Suprapubic skin (tissue), 4 donors: ENCODE results near the gene RNASE2. TPM values are rescaled to one million over a fixed set of nuclear protein-coding genes. Genes with fewer than 3 reads are reported as not detected.
"Not testable (repeated sequence)": the region's sequence is repeated elsewhere in the genome, so short reads cannot be mapped to it uniquely, and the experiment has no call there.

Experiments used
- DNase-seq, 2 donors: peaks; one replicate each; pipeline ENCODE4 v3.0.0-alpha.2; 2019; ENCODE audit warnings: low spot score in 2 of 2
- H3K27ac ChIP-seq: fragments of 200-600 bp; sonication (generic); one replicate; pipeline ENCODE4 v1.5.1; 2019
- H3K27me3 ChIP-seq: fragments of 200-600 bp; sonication (generic); one replicate; pipeline ENCODE4 v1.5.1; 2019
- H3K36me3 ChIP-seq: fragments of 200-600 bp; sonication (generic); one replicate; pipeline ENCODE4 v1.5.1; 2019
- H3K4me1 ChIP-seq: fragments of 200-600 bp; sonication (generic); one replicate; pipeline ENCODE4 v1.5.1; 2019
- H3K4me3 ChIP-seq: fragments of 200-600 bp; sonication (generic); one replicate; pipeline ENCODE4 v1.5.1; 2019; ENCODE audit warnings: mild to moderate bottlenecking
- H3K9me3 ChIP-seq: fragments of 200-600 bp; sonication (generic); one replicate; pipeline ENCODE4 v1.5.1; 2019
- EP300 ChIP-seq: sonication (generic); formaldehyde crosslinking; IDR thresholded peaks from one replicate; pipeline ENCODE4 v1.6.1; 2017; ENCODE audit warnings: antibody characterized with exemption
- POLR2A ChIP-seq, 2 donors: fragments of 450-650 bp; IDR thresholded peaks; one replicate each; pipeline ENCODE4 v1.6.1; 2017; ENCODE audit warnings: antibody characterized with exemption in 2 of 2, mild to moderate bottlenecking in 2 of 2, moderate library complexity in 2 of 2
- POLR2AphosphoS5 ChIP-seq, 3 donors: sonication (generic); formaldehyde crosslinking; IDR thresholded peaks; one replicate each; pipeline ENCODE4 v1.6.1; 2017; ENCODE audit warnings: antibody characterized with exemption in 3 of 3
- WGBS: methylation state at CpG from one replicate; pipeline ENCODE4 v1.1.5; 2018; 5-methylcytosine and 5-hydroxymethylcytosine counted together
- total RNA-seq, 4 donors: library from RNA; depleted of rRNA; stranded (reverse); fragments of >200 nt; gene quantifications; one replicate each; pipeline ENCODE4 v1.1.0, GENCODE V29; 2016
- TF ChIP-seq, protein P1 (sequence below), 2 donors: fragments of 200-600 bp in 1 of 2; fragments of 450-650 bp in 1 of 2; sonication (generic) in 1 of 2; IDR thresholded peaks; one replicate each; pipeline ENCODE4 v1.5.1; 2016 to 2019; ENCODE audit warnings: antibody characterized with exemption in 2 of 2, mild to moderate bottlenecking in 1 of 2, moderate library complexity in 1 of 2

Gene RNASE2
- 1 to 10 TPM in 1 of 4 donors, not detected in 3; 1.6 TPM for total RNA-seq

DNA sequence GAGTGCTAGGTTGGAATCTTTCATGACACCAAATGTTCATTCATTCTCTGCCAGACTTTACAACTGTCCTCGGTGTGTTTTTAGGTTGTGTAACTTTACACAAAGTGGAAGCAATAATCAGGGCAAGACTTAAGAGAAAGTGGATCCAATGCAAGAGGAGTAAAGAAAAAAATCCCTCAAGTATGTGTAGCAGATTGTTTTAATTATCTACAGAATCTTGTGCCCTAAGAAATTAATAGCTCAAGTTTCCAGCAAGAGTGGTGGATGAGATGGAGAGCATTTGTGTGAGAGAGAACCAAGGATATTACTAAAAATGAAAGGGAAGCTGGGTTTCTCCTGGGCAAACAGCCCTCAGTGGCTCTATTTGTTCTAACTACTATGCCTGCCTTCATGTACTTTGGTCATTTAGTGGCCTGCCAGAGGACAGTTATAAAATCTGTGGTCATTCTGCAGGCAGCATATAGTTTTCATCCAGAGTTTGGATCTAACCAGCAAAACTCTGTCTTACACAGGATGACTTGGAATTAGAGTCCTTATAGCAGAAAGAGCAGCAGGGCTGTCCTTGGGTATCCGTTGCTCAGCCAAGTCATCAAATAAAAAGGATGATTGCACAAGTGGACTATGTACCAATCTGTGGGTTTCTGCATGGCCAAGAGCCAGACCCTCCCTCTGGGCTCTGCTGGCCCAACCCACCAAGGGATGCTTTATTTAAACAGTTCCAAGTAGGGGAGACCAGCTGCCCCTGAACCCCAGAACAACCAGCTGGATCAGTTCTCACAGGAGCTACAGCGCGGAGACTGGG, at the start of gene RNASE2:
Gene RNASE2, plus strand, starts transcription at position 752 of the 802 bp plus-strand sequence. CDS start 285 bp downstream, outside the sequence.
- not testable (repeated sequence) for DNase-seq, H3K27ac ChIP-seq, H3K4me1 ChIP-seq, H3K4me3 ChIP-seq, H3K27me3 ChIP-seq, H3K36me3 ChIP-seq, H3K9me3 ChIP-seq
- 46% methylated on average over 4 of the region's 4 CpGs for WGBS

DNA sequence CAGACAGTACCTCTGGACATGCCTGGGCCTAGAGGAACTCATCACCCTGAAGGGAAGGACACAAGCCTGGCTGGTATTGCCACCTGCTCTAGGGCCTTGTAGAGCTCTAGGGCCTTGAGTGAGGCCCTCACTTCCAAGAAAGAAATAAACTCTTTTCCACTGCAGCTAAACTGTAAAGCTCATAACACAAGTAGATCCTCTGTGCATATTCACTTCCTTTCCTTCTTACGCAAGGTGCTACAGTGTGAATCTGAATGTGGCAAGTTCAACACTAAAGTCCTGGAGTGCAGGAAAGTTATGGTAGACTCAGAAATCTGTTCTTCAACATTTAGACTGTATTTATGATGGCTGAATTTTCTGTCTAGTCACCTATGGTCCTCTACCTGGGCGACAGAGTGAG, 49.6 kb upstream of the RNASE2 start:
- 94% methylated on average over 2 of the region's 2 CpGs for WGBS
- H3K27ac ChIP-seq: no peak overlapping the region
- no peaks in the 10 kb centered on the region for H3K27me3 ChIP-seq
- TF ChIP-seq POLR2AphosphoS5 (IDR thresholded peaks at IDR 0.05) (no peak), EP300 (no peak), POLR2A (IDR thresholded peaks at IDR 0.05) (no peak)
- TF ChIP-seq, protein P1, sequence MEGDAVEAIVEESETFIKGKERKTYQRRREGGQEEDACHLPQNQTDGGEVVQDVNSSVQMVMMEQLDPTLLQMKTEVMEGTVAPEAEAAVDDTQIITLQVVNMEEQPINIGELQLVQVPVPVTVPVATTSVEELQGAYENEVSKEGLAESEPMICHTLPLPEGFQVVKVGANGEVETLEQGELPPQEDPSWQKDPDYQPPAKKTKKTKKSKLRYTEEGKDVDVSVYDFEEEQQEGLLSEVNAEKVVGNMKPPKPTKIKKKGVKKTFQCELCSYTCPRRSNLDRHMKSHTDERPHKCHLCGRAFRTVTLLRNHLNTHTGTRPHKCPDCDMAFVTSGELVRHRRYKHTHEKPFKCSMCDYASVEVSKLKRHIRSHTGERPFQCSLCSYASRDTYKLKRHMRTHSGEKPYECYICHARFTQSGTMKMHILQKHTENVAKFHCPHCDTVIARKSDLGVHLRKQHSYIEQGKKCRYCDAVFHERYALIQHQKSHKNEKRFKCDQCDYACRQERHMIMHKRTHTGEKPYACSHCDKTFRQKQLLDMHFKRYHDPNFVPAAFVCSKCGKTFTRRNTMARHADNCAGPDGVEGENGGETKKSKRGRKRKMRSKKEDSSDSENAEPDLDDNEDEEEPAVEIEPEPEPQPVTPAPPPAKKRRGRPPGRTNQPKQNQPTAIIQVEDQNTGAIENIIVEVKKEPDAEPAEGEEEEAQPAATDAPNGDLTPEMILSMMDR (IDR thresholded peaks at IDR 0.05): no peak
- H3K4me3 ChIP-seq: no peak overlapping the region
- no peaks in the 10 kb centered on the region for H3K4me1 ChIP-seq
- DNase-seq: no peak
- no peaks in the 10 kb centered on the region for H3K9me3 ChIP-seq
- H3K36me3 ChIP-seq: no peaks in the 10 kb centered on the region

DNA sequence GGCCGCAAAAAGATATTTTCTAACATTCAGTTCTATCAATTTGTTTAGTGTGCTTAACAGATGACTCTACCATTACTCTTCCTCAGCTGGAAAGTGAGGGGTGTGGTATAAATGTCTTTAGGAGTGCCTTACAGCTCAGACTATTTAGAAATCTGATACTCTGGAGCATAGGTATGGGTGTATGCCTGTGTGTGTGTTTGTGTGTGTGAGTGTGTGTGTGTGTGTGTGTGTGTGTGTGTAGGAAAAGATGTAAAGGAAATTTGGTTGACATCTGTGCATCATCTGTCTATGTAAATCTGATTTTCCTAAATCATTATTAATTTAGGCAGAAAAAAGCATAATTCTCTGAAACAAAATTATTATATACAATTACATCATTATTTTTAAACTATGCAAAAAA, 48.1 kb upstream of the RNASE2 start:
- Histone ChIP-seq H3K9me3 (no peaks in the 10 kb centered on the region), H3K36me3 (no peaks in the 10 kb centered on the region), H3K27ac (no peak overlapping the region), H3K4me3 (no peak overlapping the region), H3K4me1 (no peaks in the 10 kb centered on the region), H3K27me3 (no peaks in the 10 kb centered on the region)
- WGBS: 87% methylated on average over 1 of the region's 1 CpG
- no peak for TF ChIP-seq POLR2A (IDR thresholded peaks at IDR 0.05)
- TF ChIP-seq EP300: no peak
- TF ChIP-seq, protein P1 (IDR thresholded peaks at IDR 0.05): no peak
- TF ChIP-seq POLR2AphosphoS5 (IDR thresholded peaks at IDR 0.05): no peak
- DNase-seq: no peak

DNA sequence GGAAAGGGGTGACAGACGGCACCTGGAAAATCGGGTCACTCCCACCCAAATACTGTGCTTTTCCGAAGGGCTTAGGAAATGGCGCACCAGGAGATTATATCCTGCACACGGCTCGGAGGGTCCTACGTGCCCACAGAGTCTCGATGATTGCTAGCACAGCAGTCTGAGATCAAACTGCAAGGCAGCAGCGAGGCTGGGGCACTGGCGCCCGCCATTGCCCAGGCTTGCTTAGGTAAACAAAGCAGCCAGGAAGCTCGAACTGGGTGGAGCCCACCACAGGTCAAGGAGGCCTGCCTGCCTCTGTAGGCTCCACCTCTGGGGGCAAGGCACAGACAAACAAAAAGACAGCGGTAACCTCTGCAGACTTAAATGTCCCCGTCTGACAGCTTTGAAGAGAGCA, 44.5 kb upstream of the RNASE2 start:
- not testable (repeated sequence) for DNase-seq, H3K27ac ChIP-seq, H3K36me3 ChIP-seq, H3K4me1 ChIP-seq, H3K9me3 ChIP-seq, H3K4me3 ChIP-seq, H3K27me3 ChIP-seq
- WGBS: 90% methylated on average over 2 of the region's 14 CpGs

DNA sequence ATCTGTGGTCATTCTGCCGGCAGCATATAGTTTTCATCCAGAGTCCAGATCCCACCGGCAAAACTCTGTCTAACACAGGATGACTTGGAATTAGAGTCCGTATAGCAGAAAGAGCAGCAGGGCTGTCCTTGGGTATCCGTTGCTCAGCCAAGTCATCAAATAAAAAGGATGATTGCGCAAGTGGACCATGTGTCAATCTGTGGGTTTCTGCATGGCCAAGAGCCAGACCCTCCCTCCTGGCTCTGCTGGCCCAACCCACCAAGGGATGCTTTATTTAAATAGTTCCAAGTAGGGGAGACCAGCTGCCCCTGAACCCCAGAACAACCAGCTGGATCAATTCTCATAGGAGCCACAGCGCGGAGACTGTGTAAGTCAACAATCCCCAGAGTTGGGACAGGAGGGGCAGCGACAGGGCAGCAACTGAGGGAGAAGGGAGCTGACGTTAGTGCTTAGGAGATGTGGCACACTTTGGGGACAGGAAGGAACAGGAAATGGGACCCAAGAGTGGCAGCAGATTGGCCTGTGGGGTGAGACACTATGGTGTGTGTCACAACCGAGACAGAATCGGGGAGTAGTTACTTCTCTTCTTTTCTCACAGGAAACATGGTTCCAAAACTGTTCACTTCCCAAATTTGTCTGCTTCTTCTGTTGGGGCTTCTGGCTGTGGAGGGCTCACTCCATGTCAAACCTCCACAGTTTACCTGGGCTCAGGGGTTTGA, 36.1 kb upstream of the RNASE2 start:
- H3K9me3 ChIP-seq, H3K4me1 ChIP-seq, H3K27ac ChIP-seq, H3K4me3 ChIP-seq, H3K36me3 ChIP-seq, DNase-seq, H3K27me3 ChIP-seq: not testable (repeated sequence)
- WGBS: 66% methylated on average over 11 of the region's 11 CpGs

DNA sequence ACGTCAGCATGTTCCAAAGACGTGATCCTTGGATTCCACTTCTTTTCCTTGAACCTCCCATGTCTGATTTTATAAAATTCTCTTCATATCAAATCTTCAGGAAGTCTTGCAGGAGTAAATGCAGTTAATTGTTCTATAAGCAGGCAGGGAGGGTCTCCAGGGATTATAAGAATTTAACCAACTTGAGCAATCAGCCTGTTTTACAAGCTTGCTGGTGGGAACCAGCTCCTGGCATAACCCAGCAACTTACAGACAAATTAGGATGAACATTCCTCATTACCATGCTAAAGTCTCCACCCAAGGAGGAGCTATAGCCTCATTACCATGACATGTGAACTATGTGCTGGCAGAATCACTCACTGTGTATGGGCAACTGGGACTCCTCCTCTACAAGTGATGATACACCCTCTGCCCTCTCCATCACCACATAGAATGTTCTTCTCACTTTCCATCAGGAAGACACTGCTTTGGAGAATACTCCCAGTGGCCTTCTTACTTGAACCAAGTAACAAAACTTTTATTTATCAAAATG, 31.5 kb upstream of the RNASE2 start:
- 38% methylated on average over 2 of the region's 2 CpGs for WGBS

DNA sequence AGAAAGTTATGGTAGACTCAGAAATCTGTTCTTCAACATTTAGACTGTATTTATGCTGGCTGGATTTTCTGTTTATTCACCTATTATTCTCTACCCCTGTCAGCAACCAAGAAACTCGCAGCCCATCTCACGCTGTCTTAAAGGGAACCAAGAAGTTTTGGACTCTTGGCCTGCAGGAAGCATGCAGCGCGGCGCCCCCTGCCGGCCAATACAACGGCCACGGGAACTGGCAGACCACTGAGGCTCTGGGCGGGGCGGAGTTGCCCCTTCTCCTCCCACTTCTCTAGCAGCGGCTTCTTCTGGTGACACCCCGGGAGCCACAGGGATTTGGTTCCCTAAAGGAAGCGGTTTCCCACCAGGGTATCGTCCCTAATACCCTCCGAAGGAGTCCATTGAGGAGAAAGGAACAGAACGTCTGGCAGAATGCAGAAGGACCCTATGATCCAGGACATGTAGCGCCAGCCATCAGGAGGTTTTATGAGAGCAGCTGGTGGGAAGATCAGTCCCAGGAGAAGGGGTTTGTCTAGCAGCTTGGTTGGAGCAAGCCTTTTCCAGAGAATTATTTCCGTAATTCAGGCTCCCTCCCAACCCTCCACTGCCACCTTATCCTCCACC, 21.0 kb upstream of the RNASE2 start:
- Histone ChIP-seq H3K9me3 (no peaks in the 10 kb centered on the region), H3K4me1 (no peaks in the 10 kb centered on the region), H3K27ac (no peak overlapping the region), H3K27me3 (peaks cover 5% of the 10 kb centered on the region), H3K36me3 (no peaks in the 10 kb centered on the region), H3K4me3 (no peak overlapping the region)
- DNase-seq: peak in 1 of 2 donors; percentile 59
- TF ChIP-seq POLR2A (IDR thresholded peaks at IDR 0.05): no peak
- TF ChIP-seq, protein P1 (IDR thresholded peaks at IDR 0.05): peak in 1 of 2 donors; percentile 17
- WGBS: 33% methylated on average over 16 of the region's 18 CpGs

More for the DNA sequence above, 31.5 kb upstream of the RNASE2 start:
- not testable (repeated sequence) for H3K36me3 ChIP-seq, DNase-seq, H3K4me3 ChIP-seq, H3K9me3 ChIP-seq, H3K27me3 ChIP-seq, H3K27ac ChIP-seq, H3K4me1 ChIP-seq
